Hematopoietic multipotent progenitor cell treated with erythropoietin and hydrocortisone succinate and interleukin-3 and kit ligand, for 6 days (in vitro differentiated cells): ENCODE measurements around the gene ABCC4.
"Not testable (repeated sequence)": the region's sequence is repeated elsewhere in the genome, so short reads cannot be mapped to it uniquely, and the experiment has no call there.

Experiments
- DNase-seq: peaks from one replicate; pipeline ENCODE4 v3.0.0-alpha.2; 2015

The ABCC4 gene

GRCh38 chr13:95226476-95226875 lies 74.8 kb downstream of the ABCC4 start:
- no peak for DNase-seq

GRCh38 chr13:95226050-95226449 lies 75.2 kb downstream of the ABCC4 start:
- DNase-seq = no peak

- DNase-seq = no peak
These were observed 77.2 kb downstream of the ABCC4 start for GRCh38 chr13:95224064-95224463.

GRCh38 chr13:95222733-95223018 lies 78.6 kb downstream of the ABCC4 start:
- peak; percentile 50 for DNase-seq

- no peak for DNase-seq
These were observed 79.1 kb downstream of the ABCC4 start for GRCh38 chr13:95221971-95222732.

GRCh38 chr13:95220611-95221010 lies 80.6 kb downstream of the ABCC4 start:
- no peak for DNase-seq

- DNase-seq = no peak
These were observed 83.1 kb downstream of the ABCC4 start for GRCh38 chr13:95217920-95218830.

GRCh38 chr13:95216182-95216581 lies 85.1 kb downstream of the ABCC4 start:
- no peak for DNase-seq

GRCh38 chr13:95212983-95213850 lies 88.0 kb downstream of the ABCC4 start:
- DNase-seq = no peak

- DNase-seq = peak; percentile 60
These were observed 92.1 kb downstream of the ABCC4 start for GRCh38 chr13:95209109-95209508.

GRCh38 chr13:95207769-95208366 lies 93.4 kb downstream of the ABCC4 start:
- DNase-seq = no peak

- no peak for DNase-seq
These were observed 95.1 kb downstream of the ABCC4 start for GRCh38 chr13:95206116-95206515.

- no peak for DNase-seq
These were observed 97.0 kb downstream of the ABCC4 start for GRCh38 chr13:95204231-95204765.

- peak; percentile 89 for DNase-seq
These were observed 99.2 kb downstream of the ABCC4 start for GRCh38 chr13:95201814-95202651.

GRCh38 chr13:95200386-95200957 lies 100.8 kb downstream of the ABCC4 start:
- DNase-seq = not testable (repeated sequence)

- no peak for DNase-seq
These were observed 101.4 kb downstream of the ABCC4 start for GRCh38 chr13:95199896-95200295.

- DNase-seq = not testable (repeated sequence)
These were observed 102.6 kb downstream of the ABCC4 start for GRCh38 chr13:95198606-95199005.

- no peak for DNase-seq
These were observed 103.7 kb downstream of the ABCC4 start for GRCh38 chr13:95197548-95197947.

GRCh38 chr13:95195146-95195545 lies 106.1 kb downstream of the ABCC4 start:
- no peak for DNase-seq

GRCh38 chr13:95193509-95194230 lies 107.6 kb downstream of the ABCC4 start:
- DNase-seq = no peak
